Choroid plexus epithelial cell (primary cell): Measurements from ENCODE around the gene PTPRF.

ENCODE experiments used
- DNase-seq: peaks from one replicate; pipeline ENCODE4 v3.0.0-alpha.2; 2010; ENCODE audit warnings: low read depth
- H3K4me3 ChIP-seq: 2 replicates; pipeline ENCODE4 v1.5.1; 2011; ENCODE audit warnings: low read depth, mild to moderate bottlenecking, control low read depth, low read length, moderate library complexity
- CTCF ChIP-seq: conservative IDR thresholded peaks from 2 replicates; pipeline ENCODE4 v1.5.1; 2011; ENCODE audit warnings: low read depth, mild to moderate bottlenecking, control low read depth, inconsistent platforms, low read length, moderate library complexity

The PTPRF gene

GRCh38 chr1:43653893-43654292, 123.2 kb downstream of the PTPRF start:
- no peak for TF ChIP-seq CTCF
- H3K4me3 ChIP-seq: no peak overlapping the region
- peak; percentile 73 for DNase-seq

DNA sequence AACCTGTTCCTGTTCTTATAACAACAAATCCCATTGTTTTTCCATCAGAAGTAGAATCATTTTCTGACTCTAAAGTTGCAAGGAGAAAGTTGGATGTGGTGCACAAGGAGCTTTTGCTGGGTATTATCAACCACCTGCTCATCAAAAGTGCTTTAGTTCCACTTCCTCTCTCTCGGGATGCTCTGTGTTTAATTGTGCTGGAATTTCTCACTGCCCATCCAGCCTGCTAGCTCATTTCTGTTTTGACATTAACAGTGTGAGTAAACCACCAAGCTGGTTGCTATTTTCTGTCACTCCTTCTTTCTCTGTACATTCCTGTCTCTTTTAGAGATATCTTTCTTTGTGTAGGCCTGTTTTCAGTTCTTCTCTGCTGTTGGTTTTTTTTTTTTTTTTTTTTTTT, 125.3 kb downstream of the PTPRF start:
- TF ChIP-seq CTCF: no peak
- no peak for DNase-seq
- no peak overlapping the region for H3K4me3 ChIP-seq

DNA sequence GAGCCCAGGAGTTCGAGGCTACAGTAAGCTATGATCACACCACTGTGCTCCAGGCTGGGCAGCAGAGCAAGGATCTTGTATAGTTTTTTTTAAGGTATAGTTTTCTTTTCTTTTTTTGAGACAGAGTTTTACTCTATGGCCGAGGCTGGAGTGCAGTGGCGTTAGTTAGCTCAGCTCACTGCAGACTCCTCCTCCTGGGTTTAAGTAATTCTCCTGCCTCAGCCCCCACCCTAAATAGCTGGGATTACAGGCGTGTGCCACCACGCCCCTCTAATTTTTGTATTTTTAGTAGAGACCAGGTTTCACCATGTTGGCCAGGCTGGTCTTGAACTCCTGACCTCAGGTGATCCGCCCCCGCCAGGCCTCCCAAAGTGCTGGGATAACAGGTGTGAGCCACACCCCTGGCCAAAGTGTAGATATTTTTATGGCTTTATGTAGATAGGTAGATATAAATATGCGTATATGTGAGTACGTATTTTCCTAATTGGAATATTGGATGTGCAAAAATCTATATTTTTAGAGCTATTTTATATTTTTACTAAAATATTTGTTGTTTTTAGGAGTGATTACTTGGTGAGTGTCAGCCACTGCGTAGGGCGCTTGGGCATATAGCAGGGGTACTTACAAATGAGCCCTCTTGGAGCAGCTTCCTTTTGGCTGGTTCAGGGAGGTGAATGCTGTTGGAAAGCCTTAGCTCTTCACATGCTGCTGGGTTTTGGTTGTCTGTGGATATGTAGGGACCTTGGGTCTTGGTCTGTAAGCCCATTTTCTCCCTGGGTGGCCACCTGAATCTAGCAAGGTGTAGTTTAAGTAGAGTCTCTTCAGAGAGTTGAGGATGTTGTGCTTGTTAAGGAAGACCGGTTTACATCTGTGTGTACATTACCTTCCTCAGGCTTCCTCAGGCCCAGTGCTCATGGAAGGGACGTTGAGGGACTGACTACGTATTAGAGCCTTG, 128.8 kb downstream of the PTPRF start:
- TF ChIP-seq CTCF: no peak
- H3K4me3 ChIP-seq: no peak overlapping the region
- DNase-seq: no peak

GRCh38 chr1:43660355-43660754, 129.7 kb downstream of the PTPRF start:
- DNase-seq: no peak
- no peak for TF ChIP-seq CTCF
- no peak overlapping the region for H3K4me3 ChIP-seq

DNA sequence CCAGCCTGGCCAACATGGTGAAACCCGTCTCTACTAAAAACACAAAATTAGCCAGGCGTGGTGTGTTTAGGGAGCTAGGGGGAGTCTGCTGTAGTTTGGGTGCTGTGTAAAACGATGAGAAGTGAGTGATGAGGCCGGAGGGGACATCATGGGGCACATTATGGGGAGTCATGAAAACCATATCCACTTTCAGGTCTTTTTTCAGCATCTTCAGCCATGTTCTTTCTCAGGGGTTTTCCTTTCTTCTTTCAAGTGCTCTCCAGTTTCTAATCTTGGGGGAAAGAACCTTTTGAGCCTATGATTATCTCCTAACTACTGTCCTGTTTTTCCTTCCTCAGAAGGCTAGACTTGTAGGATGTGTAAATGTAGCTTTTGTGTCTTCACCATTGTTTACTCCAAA, 133.7 kb downstream of the PTPRF start:
- no peak overlapping the region for H3K4me3 ChIP-seq
- no peak for TF ChIP-seq CTCF
- no peak for DNase-seq

GRCh38 chr1:43666608-43667007, 135.9 kb downstream of the PTPRF start:
- TF ChIP-seq CTCF: no peak
- no peak for DNase-seq
- no peak overlapping the region for H3K4me3 ChIP-seq

DNA sequence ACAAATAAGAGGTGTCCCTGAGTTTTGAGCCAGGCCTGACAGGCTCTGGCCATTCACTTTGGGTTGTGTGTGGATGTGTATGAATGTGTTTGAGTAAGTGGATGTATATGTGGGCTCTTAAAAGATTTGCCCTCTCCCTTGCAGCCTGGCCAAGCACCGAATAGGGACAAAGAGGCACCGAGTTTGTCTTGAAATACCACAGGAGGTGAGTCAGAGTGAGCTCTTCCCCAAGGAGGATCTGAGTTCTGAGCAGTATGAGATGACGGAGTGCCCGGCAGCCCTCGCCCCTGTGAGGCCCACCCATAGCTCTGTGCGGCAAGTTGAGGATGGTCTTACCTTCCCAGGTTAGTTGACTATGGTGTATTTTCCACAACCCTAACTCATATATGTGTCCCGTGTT, 138.3 kb downstream of the PTPRF start:
- no peak for TF ChIP-seq CTCF
- H3K4me3 ChIP-seq: no peak overlapping the region
- peak; percentile 42 for DNase-seq
